H1 (cell line): ENCODE measurements around the gene SPEN. TPM values are rescaled to one million over a fixed set of nuclear protein-coding genes. Genes with fewer than 3 reads are reported as not detected.

Source experiments
- CBX8 ChIP-seq: fragments of 300-800, 300-1000 bp; sonication (generic); IDR thresholded peaks from 2 replicates; pipeline ENCODE4 v1.7.1; 2016; ENCODE audit warnings: low read depth, low read length, borderline replicate concordance
- CHD1 ChIP-seq: IDR thresholded peaks from 2 replicates; pipeline ENCODE4 v1.6.1; 2012; ENCODE audit warnings: low read depth, low read length, improper control_type of control experiment
- CHD7 ChIP-seq: fragments of 300-600 bp; sonication (generic); IDR thresholded peaks from 2 replicates; pipeline ENCODE4 v1.7.1; 2012; ENCODE audit warnings: low read length, moderate library complexity, mild to moderate bottlenecking, inconsistent platforms; ENCODE audit not compliant: insufficient replicate concordance
- EGR1 ChIP-seq: IDR thresholded peaks from 2 replicates; pipeline ENCODE4 v1.6.1; 2011; ENCODE audit warnings: low read depth, low read length, borderline replicate concordance
- EZH2 ChIP-seq: fragments of 200-600 bp; sonication (generic); IDR thresholded peaks from 2 replicates; pipeline ENCODE4 v1.7.1; 2012; ENCODE audit warnings: low read depth, mild to moderate bottlenecking, moderate library complexity, low read length, inconsistent platforms; ENCODE audit not compliant: severe bottlenecking
- PHF8 ChIP-seq: fragments of 200-600 bp; sonication (generic); conservative IDR thresholded peaks from 2 replicates; pipeline ENCODE4 v1.7.1; 2012; ENCODE audit warnings: low read depth, mild to moderate bottlenecking, inconsistent platforms, low read length, moderate library complexity
- SP4 ChIP-seq: IDR thresholded peaks from 2 replicates; pipeline ENCODE4 v1.6.1; 2012; ENCODE audit warnings: low read length, inconsistent platforms
- TAF7 ChIP-seq: optimal IDR thresholded peaks from 2 replicates; pipeline ENCODE3; 2011; ENCODE audit warnings: low read depth, mild to moderate bottlenecking, inconsistent platforms, low read length, moderate library complexity, borderline replicate concordance
- TBP ChIP-seq: IDR thresholded peaks from 2 replicates; pipeline ENCODE4 v1.6.1; 2011; ENCODE audit warnings: low read depth, low read length, improper control_type of control experiment
- YY1 ChIP-seq: IDR thresholded peaks from 2 replicates; pipeline ENCODE4 v1.6.1; 2011; ENCODE audit warnings: low read depth, mild to moderate bottlenecking, low read length
- polyA plus RNA-seq, 7 experiments: library from polyadenylated mRNA; depleted of rRNA in 3 of 7; stranded (reverse) in 5 of 7; unstranded in 2 of 7; fragments of >200 nt in 5 of 7; fragments of 200-250 nt in 2 of 7; gene quantifications; 1 replicate in 5 of 7; 2 replicates in 1 of 7; 4 replicates in 1 of 7; pipeline versions ENCODE4 v1.2.1 to v1.2.3, GENCODE V29; 2011 to 2013; ENCODE audit warnings: missing spikeins in 2 of 7, mixed read lengths in 2 of 7
- total RNA-seq: library from RNA; stranded (reverse); fragmentation: NEBNext Ultra II Directional; extraction: Animal tissue kit (Norgen Biotek cat#: 25700); gene quantifications from 2 replicates; pipeline ENCODE4 v1.2.1, GENCODE V29; 2021

The SPEN gene
- total and polyA plus RNA-seq, 2 of the 8 experiments (the other 6 are each of a cell fraction or from before 2014, with no cell fraction given), result 12.5 to 52.1 TPM

DNA sequence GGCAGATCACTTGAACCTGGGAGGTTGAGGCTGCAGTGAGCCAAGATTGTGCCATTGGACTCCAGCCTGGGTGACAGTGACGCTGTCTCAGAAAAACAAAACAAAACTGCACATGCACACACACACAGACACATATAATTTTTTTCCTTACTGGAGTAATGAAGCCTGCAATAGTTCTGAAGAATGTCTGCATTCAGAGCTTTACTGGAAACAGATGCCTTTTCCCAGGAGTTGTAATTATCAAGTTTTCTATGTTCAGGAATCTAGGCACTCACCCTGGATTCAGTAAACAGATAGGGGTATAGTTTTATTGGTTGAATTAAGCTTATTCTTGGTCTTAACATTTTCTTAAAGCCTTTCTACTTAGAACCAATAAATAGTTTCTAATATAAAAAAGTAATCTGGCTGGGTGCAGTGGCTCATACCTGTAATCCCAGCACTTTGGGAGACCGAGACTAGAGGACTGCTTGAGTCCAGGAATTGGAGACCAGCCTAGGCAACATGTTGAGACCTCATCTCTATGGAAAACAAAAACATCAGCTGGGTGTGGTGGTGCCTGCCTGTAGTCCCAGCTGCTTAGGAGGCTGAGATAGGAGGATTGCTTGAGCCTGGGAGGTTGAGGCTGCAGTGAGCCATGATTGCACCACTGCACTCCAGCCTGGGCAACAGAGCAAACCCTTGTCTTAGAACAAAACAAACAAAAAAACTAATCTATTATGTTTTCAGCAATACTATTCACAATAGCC lies 15.8 kb downstream of the SPEN start (continued):
- TF ChIP-seq CHD7 (no peak), EZH2 (no peak), CHD1 (no peak), TBP (no peak), TAF7 (no peak), YY1 (no peak), PHF8 (no peak), EGR1 (no peak), SP4 (no peak), CBX8 (no peak)
